Mucosa of descending colon (tissue), 3 donors: ENCODE results near the gene RGSL1. TPM values are rescaled to one million over a fixed set of nuclear protein-coding genes. Genes with fewer than 3 reads are reported as not detected.
A peak's percentile ranks its signal among the peaks of the same experiment; 100 is the strongest.
"Not testable (repeated sequence)": the region's sequence is repeated elsewhere in the genome, so short reads cannot be mapped to it uniquely, and the experiment has no call there.

Experiments
- ATAC-seq: fragments of 200-7000 bp; cut with Tn5 transposase; one replicate; pipeline ENCODE4 v1.9.1; 2020; ENCODE audit warnings: mild to moderate bottlenecking, moderate library complexity
- DNase-seq, 3 donors: peaks; one replicate each; pipeline ENCODE4 v3.0.0-alpha.2; 2020
- H3K36me3 ChIP-seq: fragments of 200-600 bp; one replicate; pipeline ENCODE4 v1.8.0; 2021; ENCODE audit warnings: low read depth, mild to moderate bottlenecking
- H3K4me1 ChIP-seq: fragments of 200-600 bp; one replicate; pipeline ENCODE4 v1.8.0; 2021; ENCODE audit warnings: low read depth, mild to moderate bottlenecking
- H3K4me3 ChIP-seq: fragments of 200-600 bp; one replicate; pipeline ENCODE4 v1.8.0; 2021; ENCODE audit warnings: mild to moderate bottlenecking
- H3K9me3 ChIP-seq: fragments of 200-600 bp; one replicate; pipeline ENCODE4 v1.8.0; 2021; ENCODE audit warnings: mild to moderate bottlenecking
- intact Hi-C, 2 donors: fragments of 100-400 bp; cut with DNase I in 1 of 2; cut with micrococcal nuclease in 1 of 2; formaldehyde crosslinking; loops; one replicate each; pipeline versions ENCODE4 v1.11.0 to v1.11.1; 2022; cut with DNase I, micrococcal nuclease
- total RNA-seq, 3 donors: library from RNA; stranded (reverse); fragmentation: NEBNext Ultra II Directional in 2 of 3; extraction: Animal tissue kit (Norgen Biotek cat#: 25700) in 2 of 3; gene quantifications; one replicate each; pipeline versions ENCODE4 v1.2.1 to v1.2.4, GENCODE V29; 2021 to 2023
- TF ChIP-seq, protein P1 (sequence below): fragments of 200-600 bp; IDR thresholded peaks from one replicate; pipeline ENCODE4 v1.8.0; 2022; ENCODE audit warnings: antibody characterized with exemption, mild to moderate bottlenecking
- donor health status: DM: no; HTN: no; CAD: no; lungs with moderate emphysema.
- donor health status: DM: no; HTN: no; CAD: no.
- donor health status: DM: no; HTN: yes; CAD: no.

The RGSL1 gene
- total RNA-seq, 3 donors from 2014 or later = not detected

GRCh38 chr1:182525342-182525741 is 75.4 kb downstream of the RGSL1 start:
- H3K4me3 ChIP-seq = no peak overlapping the region
- H3K9me3 ChIP-seq = peaks cover 19% of the 10 kb centered on the region
- no peaks in the 10 kb centered on the region for H3K36me3 ChIP-seq
- H3K4me1 ChIP-seq = no peaks in the 10 kb centered on the region
- ATAC-seq (no peak), DNase-seq (no peak)
- intact Hi-C loops = no loop called here
- TF ChIP-seq, protein P1, sequence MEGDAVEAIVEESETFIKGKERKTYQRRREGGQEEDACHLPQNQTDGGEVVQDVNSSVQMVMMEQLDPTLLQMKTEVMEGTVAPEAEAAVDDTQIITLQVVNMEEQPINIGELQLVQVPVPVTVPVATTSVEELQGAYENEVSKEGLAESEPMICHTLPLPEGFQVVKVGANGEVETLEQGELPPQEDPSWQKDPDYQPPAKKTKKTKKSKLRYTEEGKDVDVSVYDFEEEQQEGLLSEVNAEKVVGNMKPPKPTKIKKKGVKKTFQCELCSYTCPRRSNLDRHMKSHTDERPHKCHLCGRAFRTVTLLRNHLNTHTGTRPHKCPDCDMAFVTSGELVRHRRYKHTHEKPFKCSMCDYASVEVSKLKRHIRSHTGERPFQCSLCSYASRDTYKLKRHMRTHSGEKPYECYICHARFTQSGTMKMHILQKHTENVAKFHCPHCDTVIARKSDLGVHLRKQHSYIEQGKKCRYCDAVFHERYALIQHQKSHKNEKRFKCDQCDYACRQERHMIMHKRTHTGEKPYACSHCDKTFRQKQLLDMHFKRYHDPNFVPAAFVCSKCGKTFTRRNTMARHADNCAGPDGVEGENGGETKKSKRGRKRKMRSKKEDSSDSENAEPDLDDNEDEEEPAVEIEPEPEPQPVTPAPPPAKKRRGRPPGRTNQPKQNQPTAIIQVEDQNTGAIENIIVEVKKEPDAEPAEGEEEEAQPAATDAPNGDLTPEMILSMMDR = no peak

- intact Hi-C loops = no loop called here
- TF ChIP-seq, protein P1 = no peak
- Histone ChIP-seq H3K9me3 (peaks cover 19% of the 10 kb centered on the region), H3K4me3 (no peak overlapping the region), H3K36me3 (no peaks in the 10 kb centered on the region), H3K4me1 (no peaks in the 10 kb centered on the region)
- no peak for ATAC-seq
- no peak for DNase-seq
These were observed 77.7 kb downstream of the RGSL1 start for GRCh38 chr1:182527680-182528079.

- H3K36me3 ChIP-seq, H3K4me3 ChIP-seq, H3K4me1 ChIP-seq, intact Hi-C loops: not testable (repeated sequence)
- peak; percentile 79 for ATAC-seq
- DNase-seq = peak in 1 of 3 donors; percentile 41
- peaks cover 19% of the 10 kb centered on the region for H3K9me3 ChIP-seq
These were observed 78.3 kb downstream of the RGSL1 start for GRCh38 chr1:182528206-182528605.

GRCh38 chr1:182533896-182534295 is 84.0 kb downstream of the RGSL1 start:
- DNase-seq (no peak), ATAC-seq (no peak)
- no peaks in the 10 kb centered on the region for H3K9me3 ChIP-seq
- TF ChIP-seq, protein P1 = no peak
- intact Hi-C loops = no loop called here
- no peaks in the 10 kb centered on the region for H3K36me3 ChIP-seq
- no peak overlapping the region for H3K4me3 ChIP-seq
- H3K4me1 ChIP-seq = no peaks in the 10 kb centered on the region

GRCh38 chr1:182549346-182549745 is 99.4 kb downstream of the RGSL1 start:
- ATAC-seq (no peak), DNase-seq (no peak)
- Histone ChIP-seq H3K4me1 (no peaks in the 10 kb centered on the region), H3K9me3 (peaks cover 5% of the 10 kb centered on the region), H3K36me3 (no peaks in the 10 kb centered on the region), H3K4me3 (no peak overlapping the region)
- TF ChIP-seq, protein P1 = no peak
- intact Hi-C loops = no loop called here

DNA sequence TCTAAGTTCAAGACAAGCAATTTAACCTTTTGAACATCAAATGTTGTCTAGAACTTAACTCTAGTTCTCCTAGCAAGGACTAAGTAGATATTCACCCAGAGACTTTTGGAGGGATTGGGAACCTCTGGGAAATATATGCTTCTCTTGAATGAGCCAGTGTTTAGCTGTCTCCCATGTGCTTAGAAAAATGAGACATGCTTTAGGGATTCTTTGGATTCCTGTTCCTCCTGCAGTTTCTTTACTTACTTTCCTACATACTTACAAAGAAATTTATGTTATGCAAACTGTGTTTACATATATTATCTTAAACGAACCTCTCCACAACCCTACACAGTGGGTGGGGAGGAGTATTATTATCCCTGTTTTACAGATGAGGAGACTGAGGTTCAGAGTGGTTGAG is 99.9 kb downstream of the RGSL1 start:
- no peak overlapping the region for H3K4me3 ChIP-seq
- TF ChIP-seq, protein P1 = no peak
- H3K9me3 ChIP-seq = peaks cover 5% of the 10 kb centered on the region
- no peaks in the 10 kb centered on the region for H3K36me3 ChIP-seq
- no peaks in the 10 kb centered on the region for H3K4me1 ChIP-seq
- intact Hi-C loops = no loop called here
- DNase-seq = no peak
- ATAC-seq = no peak
